HG03060 (cell line): ENCODE results near the gene GTF2H1.

Experiments
- ATAC-seq: cut with Tn5 transposase; IDR thresholded peaks from one replicate; pipeline ENCODE4 v1.9.1; 2021; ENCODE audit warnings: low read depth, moderate number of reproducible peaks; ENCODE audit not compliant: unreplicated experiment

Gene GTF2H1

GRCh38 chr11:18321969-18322711 is at the start of gene GTF2H1, which contains the start of gene HPS5:
GTF2H1 (plus strand) TSS chr11:18322567; CDS start chr11:18333075, 10,508 bp downstream.
HPS5 (minus strand) TSS chr11:18322140; CDS start chr11:18317858, 4,282 bp downstream.
- peak; percentile 71 for ATAC-seq

- no peak for ATAC-seq
Observed at GRCh38 chr11:18277565-18278271, 44.6 kb upstream of the GTF2H1 start.

GRCh38 chr11:18280438-18281045 is 41.8 kb upstream of the GTF2H1 start:
- ATAC-seq = peak; percentile 78

GRCh38 chr11:18282626-18283025 is 39.7 kb upstream of the GTF2H1 start:
- ATAC-seq = no peak

GRCh38 chr11:18285841-18286240 is 36.5 kb upstream of the GTF2H1 start:
- no peak for ATAC-seq

GRCh38 chr11:18288911-18289310 is 33.5 kb upstream of the GTF2H1 start:
- no peak for ATAC-seq

- ATAC-seq = no peak
Observed at GRCh38 chr11:18294862-18295261, 27.5 kb upstream of the GTF2H1 start.

- no peak for ATAC-seq
Observed at GRCh38 chr11:18295316-18295715, 27.1 kb upstream of the GTF2H1 start.

GRCh38 chr11:18299721-18300120 is 22.6 kb upstream of the GTF2H1 start:
- ATAC-seq = no peak

GRCh38 chr11:18304745-18305144 is 17.6 kb upstream of the GTF2H1 start:
- ATAC-seq = no peak

- no peak for ATAC-seq
Observed at GRCh38 chr11:18307461-18308139, 14.8 kb upstream of the GTF2H1 start.

GRCh38 chr11:18308242-18308641 is 14.1 kb upstream of the GTF2H1 start:
- ATAC-seq = no peak

GRCh38 chr11:18309691-18310090 is 12.7 kb upstream of the GTF2H1 start:
- no peak for ATAC-seq

GRCh38 chr11:18310800-18311340 is 11.5 kb upstream of the GTF2H1 start:
- peak; percentile 53 for ATAC-seq

- no peak for ATAC-seq
Observed at GRCh38 chr11:18312012-18312411, 10.4 kb upstream of the GTF2H1 start.

- no peak for ATAC-seq
Observed at GRCh38 chr11:18312663-18313420, 9.5 kb upstream of the GTF2H1 start.

- ATAC-seq = no peak
Observed at GRCh38 chr11:18313965-18314763, 8.2 kb upstream of the GTF2H1 start.

GRCh38 chr11:18314784-18315523 is 7.4 kb upstream of the GTF2H1 start:
- ATAC-seq = no peak
